WERI-Rb-1 (cell line): Measurements from ENCODE around the gene PRRT3.

Experiments
- DNase-seq: peaks from one replicate; pipeline ENCODE4 v3.0.0-alpha.2; 2020
- H3K27ac ChIP-seq: fragments of 250-450 bp; sonication (Bioruptor Pico); 2 replicates; pipeline ENCODE4 v1.5.1; 2020; ENCODE audit warnings: mild to moderate bottlenecking, moderate library complexity
- H3K27me3 ChIP-seq: fragments of 250-450 bp; sonication (Bioruptor Pico); 2 replicates; pipeline ENCODE4 v1.5.1; 2021; ENCODE audit warnings: mild to moderate bottlenecking, low read depth, moderate library complexity; ENCODE audit not compliant: insufficient read depth, severe bottlenecking
- H3K36me3 ChIP-seq: fragments of 250-450 bp; sonication (Bioruptor Pico); 2 replicates; pipeline ENCODE4 v1.5.1; 2020; ENCODE audit warnings: mild to moderate bottlenecking, moderate library complexity
- H3K4me3 ChIP-seq: 2 replicates; pipeline ENCODE4 v1.5.1; 2011; ENCODE audit warnings: low read depth, mild to moderate bottlenecking, control low read depth, low read length
- H3K9me3 ChIP-seq: fragments of 250-450 bp; sonication (Bioruptor Pico); 2 replicates; pipeline ENCODE4 v1.5.1; 2021; ENCODE audit warnings: mild to moderate bottlenecking, moderate library complexity; ENCODE audit not compliant: severe bottlenecking
- TF ChIP-seq, protein P1 (sequence below): IDR thresholded peaks from 2 replicates; pipeline ENCODE4 v1.5.1; 2011; ENCODE audit warnings: low read depth, mild to moderate bottlenecking, control low read depth, inconsistent platforms, low read length

The PRRT3 gene

DNA sequence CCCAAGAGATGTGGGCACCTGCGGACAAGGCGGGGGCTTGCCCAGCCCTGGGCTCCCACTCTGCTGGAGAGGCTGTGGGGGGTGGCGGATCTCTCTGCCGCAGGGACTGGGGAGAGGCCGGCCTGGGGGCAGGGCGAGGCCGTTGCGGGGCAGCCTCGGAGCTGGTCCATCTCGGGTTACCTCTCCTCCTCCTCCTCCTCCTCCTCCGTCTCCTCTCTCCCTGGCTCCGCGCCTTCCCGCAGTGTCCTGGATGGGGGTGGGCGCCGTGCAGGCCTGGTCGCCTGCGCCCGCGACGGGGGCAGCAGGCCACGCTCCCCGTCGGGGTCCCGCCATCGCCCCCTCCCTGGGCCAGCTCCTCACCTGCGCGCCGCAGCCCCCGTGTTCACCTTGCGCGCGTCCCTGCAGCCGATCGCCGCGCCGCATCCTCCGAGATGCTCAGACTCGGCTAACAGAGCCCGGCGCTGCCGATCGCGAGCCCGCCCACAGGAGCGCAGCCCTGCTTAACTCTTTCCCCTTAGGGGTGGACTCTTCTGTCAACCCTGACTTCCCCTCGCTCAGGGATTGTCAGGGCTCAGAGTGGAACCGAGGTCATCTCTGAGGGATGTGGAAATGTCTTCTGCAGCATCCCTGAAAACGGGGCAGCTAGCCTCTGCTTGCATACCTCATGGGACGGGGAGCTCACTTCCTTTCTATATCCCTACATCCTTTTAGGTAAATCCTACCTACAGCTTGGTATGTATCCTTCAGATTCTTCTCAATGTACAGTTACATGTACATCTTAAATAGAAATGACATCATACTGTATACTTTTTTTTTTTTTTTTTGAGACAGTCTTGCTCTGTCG is at the start of gene PRRT3:
Gene PRRT3, minus strand, starts transcription at position 447 of the 844 bp plus-strand sequence. CDS start 2,293 bp downstream, outside the sequence.
- peak; percentile 56 for DNase-seq
- Histone ChIP-seq H3K36me3 (peaks cover 3% of the 10 kb centered on the region; the same call in 1 of the 2 replicates), H3K27ac (no peak within 1 kb of the TSS), H3K9me3 (no peaks in the 10 kb centered on the region), H3K27me3 (no peaks in the 10 kb centered on the region), H3K4me3 (peak within 1 kb of the TSS; percentile 53)
- TF ChIP-seq, protein P1, sequence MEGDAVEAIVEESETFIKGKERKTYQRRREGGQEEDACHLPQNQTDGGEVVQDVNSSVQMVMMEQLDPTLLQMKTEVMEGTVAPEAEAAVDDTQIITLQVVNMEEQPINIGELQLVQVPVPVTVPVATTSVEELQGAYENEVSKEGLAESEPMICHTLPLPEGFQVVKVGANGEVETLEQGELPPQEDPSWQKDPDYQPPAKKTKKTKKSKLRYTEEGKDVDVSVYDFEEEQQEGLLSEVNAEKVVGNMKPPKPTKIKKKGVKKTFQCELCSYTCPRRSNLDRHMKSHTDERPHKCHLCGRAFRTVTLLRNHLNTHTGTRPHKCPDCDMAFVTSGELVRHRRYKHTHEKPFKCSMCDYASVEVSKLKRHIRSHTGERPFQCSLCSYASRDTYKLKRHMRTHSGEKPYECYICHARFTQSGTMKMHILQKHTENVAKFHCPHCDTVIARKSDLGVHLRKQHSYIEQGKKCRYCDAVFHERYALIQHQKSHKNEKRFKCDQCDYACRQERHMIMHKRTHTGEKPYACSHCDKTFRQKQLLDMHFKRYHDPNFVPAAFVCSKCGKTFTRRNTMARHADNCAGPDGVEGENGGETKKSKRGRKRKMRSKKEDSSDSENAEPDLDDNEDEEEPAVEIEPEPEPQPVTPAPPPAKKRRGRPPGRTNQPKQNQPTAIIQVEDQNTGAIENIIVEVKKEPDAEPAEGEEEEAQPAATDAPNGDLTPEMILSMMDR: no peak

GRCh38 chr3:10000686-10001085 is 48.5 kb upstream of the PRRT3 start:
- DNase-seq: no peak
- H3K36me3 ChIP-seq: peaks cover 40% of the 10 kb centered on the region
- H3K9me3 ChIP-seq: no peaks in the 10 kb centered on the region
- no peak overlapping the region for H3K4me3 ChIP-seq
- TF ChIP-seq, protein P1: no peak
- no peak overlapping the region for H3K27ac ChIP-seq
- no peaks in the 10 kb centered on the region for H3K27me3 ChIP-seq

GRCh38 chr3:9994086-9994844 is 42.1 kb upstream of the PRRT3 start:
- Histone ChIP-seq H3K4me3 (no peak overlapping the region), H3K27ac (no peak overlapping the region), H3K27me3 (no peaks in the 10 kb centered on the region), H3K36me3 (peaks cover 22% of the 10 kb centered on the region), H3K9me3 (no peaks in the 10 kb centered on the region)
- TF ChIP-seq, protein P1: no peak
- no peak for DNase-seq

- Histone ChIP-seq H3K27ac (peak overlapping the region; percentile 91), H3K36me3 (peaks cover 24% of the 10 kb centered on the region), H3K9me3 (no peaks in the 10 kb centered on the region), H3K4me3 (peak overlapping the region; percentile 98), H3K27me3 (no peaks in the 10 kb centered on the region)
- TF ChIP-seq, protein P1: no peak
- DNase-seq: no peak
Observed at GRCh38 chr3:9986230-9986725, 34.1 kb upstream of the PRRT3 start.

DNA sequence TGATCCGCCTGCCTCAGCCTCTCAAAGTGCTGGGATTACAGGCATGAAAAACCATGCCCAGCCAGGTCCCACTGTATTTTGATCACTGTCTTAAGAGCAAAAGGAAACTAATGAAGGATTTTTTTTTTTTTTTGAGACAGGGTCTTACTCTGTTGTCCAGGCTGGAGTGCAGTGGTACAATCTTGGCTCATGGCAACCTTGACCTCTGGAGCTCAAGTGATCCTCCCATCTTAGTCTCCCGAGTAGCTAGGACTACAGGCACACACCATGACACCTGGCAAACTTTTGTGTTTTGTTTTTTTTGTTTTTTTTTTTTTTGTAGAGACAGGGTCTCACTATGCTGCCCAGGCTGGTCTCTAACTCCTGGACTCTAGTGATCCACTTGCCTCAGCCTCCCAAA is 28.0 kb upstream of the PRRT3 start:
- peaks cover 31% of the 10 kb centered on the region for H3K36me3 ChIP-seq

More for the DNA sequence above, 28.0 kb upstream of the PRRT3 start:
- no peak for DNase-seq
- TF ChIP-seq, protein P1: no peak
- Histone ChIP-seq H3K4me3 (no peak overlapping the region), H3K27me3 (no peaks in the 10 kb centered on the region), H3K9me3 (no peaks in the 10 kb centered on the region), H3K27ac (no peak overlapping the region)
